HepG2 (cell line): ENCODE results near the gene E2F1. TPM values are rescaled to one million over a fixed set of nuclear protein-coding genes. Genes with fewer than 3 reads are reported as not detected.

Experiments
- MAFK ChIP-seq, 2 experiments: IDR thresholded peaks in 1 of 2; conservative IDR thresholded peaks in 1 of 2; 2 replicates each; pipeline ENCODE4 v1.6.1; 2011; ENCODE audit warnings: improper control_type of control experiment in 2 of 2, low read length in 2 of 2
- ZEB1 ChIP-seq: IDR thresholded peaks from 2 replicates; pipeline ENCODE4 v1.6.1; 2012; ENCODE audit warnings: mild to moderate bottlenecking, low read depth, inconsistent platforms; ENCODE audit not compliant: insufficient replicate concordance
- ZFP41 ChIP-seq: sonication (generic); formaldehyde crosslinking; IDR thresholded peaks from 2 replicates; pipeline ENCODE4 v1.4.0; 2020; ENCODE audit warnings: mild to moderate bottlenecking, missing genetic modification reagents, borderline replicate concordance
- ZNF382 ChIP-seq: sonication (generic); formaldehyde crosslinking; IDR thresholded peaks from 2 replicates; pipeline ENCODE4 v1.5.0; 2020; ENCODE audit warnings: missing genetic modification reagents, mild to moderate bottlenecking, borderline replicate concordance
- ZNF446 ChIP-seq: sonication (generic); formaldehyde crosslinking; IDR thresholded peaks from 2 replicates; pipeline ENCODE4 v1.5.0; 2020; ENCODE audit warnings: mild to moderate bottlenecking, missing genetic modification reagents
- ZNF564 ChIP-seq: sonication (generic); formaldehyde crosslinking; IDR thresholded peaks from 2 replicates; pipeline ENCODE4 v1.8.1; 2023; ENCODE audit warnings: mild to moderate bottlenecking, missing genetic modification reagents
- ZNF781 ChIP-seq: sonication (generic); formaldehyde crosslinking; IDR thresholded peaks from 2 replicates; pipeline ENCODE4 v1.5.1; 2020; ENCODE audit warnings: borderline replicate concordance, mild to moderate bottlenecking, missing genetic modification reagents; ENCODE audit errors: not compliant biosample characterization
- polyA plus RNA-seq, 8 experiments: library from polyadenylated mRNA; depleted of rRNA in 3 of 8; stranded (reverse) in 7 of 8; unstranded in 1 of 8; fragments of >200 nt; fragmentation: Illumina TruSeq in 4 of 8; extraction: Trizol in 4 of 8; gene quantifications; 2 replicates each; pipeline versions ENCODE4 v1.2.1 to v1.2.3, GENCODE V29; 2011 to 2016; ENCODE audit warnings: low read depth in 4 of 8, missing spikeins in 1 of 8, mixed read lengths in 1 of 8; ENCODE audit not compliant: insufficient read depth in 1 of 8
- total RNA-seq, 5 experiments: library from RNA; depleted of rRNA; stranded (reverse); fragments of >200 nt; fragmentation: Illumina TruSeq; extraction: Trizol; gene quantifications; 2 replicates each; pipeline ENCODE4 v1.2.3, GENCODE V29; 2016; ENCODE audit warnings: low read depth in 1 of 5
- TF ChIP-seq, protein P1 (sequence below), 2 experiments: fragments of 450-650 bp in 1 of 2; sonication (generic) in 1 of 2; formaldehyde crosslinking in 1 of 2; IDR thresholded peaks; 2 replicates each; pipeline versions ENCODE4 v1.6.1 to v1.8.0; 2016 to 2022; ENCODE audit warnings: antibody characterized with exemption in 1 of 2, mild to moderate bottlenecking in 1 of 2, missing genetic modification reagents in 1 of 2
- TF ChIP-seq, protein P2 (sequence below): sonication (generic); formaldehyde crosslinking; IDR thresholded peaks from 2 replicates; pipeline ENCODE4 v1.4.0; 2020; ENCODE audit warnings: low read depth, missing genetic modification reagents

The E2F1 gene
- total and polyA plus RNA-seq, 2 of the 13 experiments (the other 11 are each of a cell fraction or from before 2014, with no cell fraction given), result 25.5 to 39.4 TPM

- TF ChIP-seq, protein P1, sequence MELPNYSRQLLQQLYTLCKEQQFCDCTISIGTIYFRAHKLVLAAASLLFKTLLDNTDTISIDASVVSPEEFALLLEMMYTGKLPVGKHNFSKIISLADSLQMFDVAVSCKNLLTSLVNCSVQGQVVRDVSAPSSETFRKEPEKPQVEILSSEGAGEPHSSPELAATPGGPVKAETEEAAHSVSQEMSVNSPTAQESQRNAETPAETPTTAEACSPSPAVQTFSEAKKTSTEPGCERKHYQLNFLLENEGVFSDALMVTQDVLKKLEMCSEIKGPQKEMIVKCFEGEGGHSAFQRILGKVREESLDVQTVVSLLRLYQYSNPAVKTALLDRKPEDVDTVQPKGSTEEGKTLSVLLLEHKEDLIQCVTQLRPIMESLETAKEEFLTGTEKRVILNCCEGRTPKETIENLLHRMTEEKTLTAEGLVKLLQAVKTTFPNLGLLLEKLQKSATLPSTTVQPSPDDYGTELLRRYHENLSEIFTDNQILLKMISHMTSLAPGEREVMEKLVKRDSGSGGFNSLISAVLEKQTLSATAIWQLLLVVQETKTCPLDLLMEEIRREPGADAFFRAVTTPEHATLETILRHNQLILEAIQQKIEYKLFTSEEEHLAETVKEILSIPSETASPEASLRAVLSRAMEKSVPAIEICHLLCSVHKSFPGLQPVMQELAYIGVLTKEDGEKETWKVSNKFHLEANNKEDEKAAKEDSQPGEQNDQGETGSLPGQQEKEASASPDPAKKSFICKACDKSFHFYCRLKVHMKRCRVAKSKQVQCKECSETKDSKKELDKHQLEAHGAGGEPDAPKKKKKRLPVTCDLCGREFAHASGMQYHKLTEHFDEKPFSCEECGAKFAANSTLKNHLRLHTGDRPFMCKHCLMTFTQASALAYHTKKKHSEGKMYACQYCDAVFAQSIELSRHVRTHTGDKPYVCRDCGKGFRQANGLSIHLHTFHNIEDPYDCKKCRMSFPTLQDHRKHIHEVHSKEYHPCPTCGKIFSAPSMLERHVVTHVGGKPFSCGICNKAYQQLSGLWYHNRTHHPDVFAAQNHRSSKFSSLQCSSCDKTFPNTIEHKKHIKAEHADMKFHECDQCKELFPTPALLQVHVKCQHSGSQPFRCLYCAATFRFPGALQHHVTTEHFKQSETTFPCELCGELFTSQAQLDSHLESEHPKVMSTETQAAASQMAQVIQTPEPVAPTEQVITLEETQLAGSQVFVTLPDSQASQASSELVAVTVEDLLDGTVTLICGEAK (IDR thresholded peaks at IDR 0.05), result no peak
- TF ChIP-seq, protein P1 (CRISPR knock-in tag; IDR thresholded peaks at IDR 0.05), result no peak
- no peak for TF ChIP-seq ZEB1
- no peak for TF ChIP-seq ZNF382 (CRISPR knock-in tag)
- no peak for TF ChIP-seq ZNF446 (CRISPR knock-in tag)
- no peak for TF ChIP-seq ZFP41 (CRISPR knock-in tag)
- TF ChIP-seq ZNF564 (CRISPR knock-in tag), result no peak
- TF ChIP-seq, protein P2, sequence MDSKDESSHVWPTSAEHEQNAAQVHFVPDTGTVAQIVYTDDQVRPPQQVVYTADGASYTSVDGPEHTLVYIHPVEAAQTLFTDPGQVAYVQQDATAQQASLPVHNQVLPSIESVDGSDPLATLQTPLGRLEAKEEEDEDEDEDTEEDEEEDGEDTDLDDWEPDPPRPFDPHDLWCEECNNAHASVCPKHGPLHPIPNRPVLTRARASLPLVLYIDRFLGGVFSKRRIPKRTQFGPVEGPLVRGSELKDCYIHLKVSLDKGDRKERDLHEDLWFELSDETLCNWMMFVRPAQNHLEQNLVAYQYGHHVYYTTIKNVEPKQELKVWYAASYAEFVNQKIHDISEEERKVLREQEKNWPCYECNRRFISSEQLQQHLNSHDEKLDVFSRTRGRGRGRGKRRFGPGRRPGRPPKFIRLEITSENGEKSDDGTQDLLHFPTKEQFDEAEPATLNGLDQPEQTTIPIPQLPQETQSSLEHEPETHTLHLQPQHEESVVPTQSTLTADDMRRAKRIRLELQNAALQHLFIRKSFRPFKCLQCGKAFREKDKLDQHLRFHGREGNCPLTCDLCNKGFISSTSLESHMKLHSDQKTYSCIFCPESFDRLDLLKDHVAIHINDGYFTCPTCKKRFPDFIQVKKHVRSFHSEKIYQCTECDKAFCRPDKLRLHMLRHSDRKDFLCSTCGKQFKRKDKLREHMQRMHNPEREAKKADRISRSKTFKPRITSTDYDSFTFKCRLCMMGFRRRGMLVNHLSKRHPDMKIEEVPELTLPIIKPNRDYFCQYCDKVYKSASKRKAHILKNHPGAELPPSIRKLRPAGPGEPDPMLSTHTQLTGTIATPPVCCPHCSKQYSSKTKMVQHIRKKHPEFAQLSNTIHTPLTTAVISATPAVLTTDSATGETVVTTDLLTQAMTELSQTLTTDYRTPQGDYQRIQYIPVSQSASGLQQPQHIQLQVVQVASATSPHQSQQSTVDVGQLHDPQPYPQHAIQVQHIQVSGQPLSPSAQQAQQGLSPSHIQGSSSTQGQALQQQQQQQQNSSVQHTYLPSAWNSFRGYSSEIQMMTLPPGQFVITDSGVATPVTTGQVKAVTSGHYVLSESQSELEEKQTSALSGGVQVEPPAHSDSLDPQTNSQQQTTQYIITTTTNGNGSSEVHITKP (CRISPR knock-in tag), result no peak
- TF ChIP-seq MAFK (conservative IDR thresholded peaks at IDR 0.05 in 1 of 2, IDR thresholded peaks at IDR 0.05 in 1 of 2; ENCODE audit: low read length in 2 of 2), result peak; percentile 7 to 52; a peak in 2 of 4 replicates
- TF ChIP-seq ZNF781 (CRISPR knock-in tag), result no peak
Measured at GRCh38 chr20:33653218-33653899, 32.8 kb downstream of the E2F1 start (continued).
